Activated CD8-positive, alpha-beta memory T cell treated with anti-CD3 and anti-CD28 coated beads for 1 hour (primary cell): ENCODE data around the gene PER2.
A peak's percentile ranks its signal among the peaks of the same experiment; 100 is the strongest.

Experiments used
- DNase-seq, 2 donors: peaks; one replicate each; pipeline ENCODE4 v3.0.0-alpha.2; 2020; ENCODE audit warnings: low read depth in 1 of 2; ENCODE audit errors: extremely low read depth in 1 of 2

Gene PER2

GRCh38 chr2:238233625-238234024 is 54.8 kb downstream of the PER2 start:
- DNase-seq: no peak

DNA sequence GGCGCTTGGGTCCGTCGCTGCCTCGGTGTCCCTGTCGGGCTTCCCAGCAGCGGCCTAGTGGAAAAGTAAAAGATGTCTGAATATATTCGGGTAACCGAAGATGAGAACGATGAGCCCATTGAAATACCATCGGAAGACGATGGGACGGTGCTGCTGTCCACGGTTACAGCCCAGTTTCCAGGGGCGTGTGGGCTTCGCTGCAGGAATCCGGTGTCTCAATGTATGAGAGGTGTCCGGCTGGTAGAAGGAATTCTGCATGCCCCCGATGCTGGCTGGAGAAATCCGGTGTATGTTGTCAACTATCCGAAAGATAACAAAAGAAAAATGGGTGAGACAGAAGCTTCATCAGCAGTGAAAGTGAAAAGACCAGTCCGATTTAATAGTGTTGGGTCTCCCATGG is 56.6 kb downstream of the PER2 start:
- DNase-seq: no peak

- DNase-seq: peak in 1 of 2 donors; percentile 71
Measured at GRCh38 chr2:238231251-238231793, 57.1 kb downstream of the PER2 start.

DNA sequence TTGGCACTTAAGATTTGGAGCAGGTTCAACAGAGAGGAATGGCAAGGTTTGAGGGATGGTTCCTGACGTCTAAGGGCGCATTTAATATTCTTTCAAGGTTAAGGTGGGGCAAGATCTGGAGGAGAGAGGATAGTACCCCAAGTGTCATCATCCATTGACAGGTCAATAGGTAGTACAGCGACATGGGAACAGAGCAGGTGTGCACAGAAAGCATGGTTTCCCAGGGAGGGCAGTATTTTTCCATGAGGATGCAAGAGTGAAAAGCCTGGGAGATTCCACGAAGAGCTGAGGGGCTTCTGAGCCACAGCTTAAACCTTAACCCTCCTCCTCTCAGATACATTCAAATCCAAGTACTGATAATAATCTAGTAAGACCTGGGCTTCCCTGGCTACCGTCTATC is 57.7 kb downstream of the PER2 start:
- no peak for DNase-seq

DNA sequence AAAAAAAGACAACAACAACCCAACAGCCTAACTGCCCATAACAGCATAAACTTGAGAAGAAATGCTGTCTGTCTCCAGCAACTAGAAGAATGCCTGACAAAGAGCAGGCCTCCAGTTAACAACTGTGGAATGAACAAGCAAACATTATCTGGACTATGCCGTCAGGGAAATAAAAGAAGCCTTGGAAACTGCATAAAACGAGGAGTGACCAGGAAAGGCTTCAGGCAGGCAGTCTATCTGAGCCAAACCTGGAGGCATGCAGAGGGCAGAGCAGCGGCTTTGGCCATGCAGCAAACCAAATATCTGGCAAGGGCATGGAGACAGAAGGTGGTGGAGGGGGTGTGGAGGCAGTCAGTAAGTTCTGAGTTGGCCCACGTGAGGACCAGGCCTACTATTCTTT is 59.7 kb downstream of the PER2 start:
- no peak for DNase-seq

DNA sequence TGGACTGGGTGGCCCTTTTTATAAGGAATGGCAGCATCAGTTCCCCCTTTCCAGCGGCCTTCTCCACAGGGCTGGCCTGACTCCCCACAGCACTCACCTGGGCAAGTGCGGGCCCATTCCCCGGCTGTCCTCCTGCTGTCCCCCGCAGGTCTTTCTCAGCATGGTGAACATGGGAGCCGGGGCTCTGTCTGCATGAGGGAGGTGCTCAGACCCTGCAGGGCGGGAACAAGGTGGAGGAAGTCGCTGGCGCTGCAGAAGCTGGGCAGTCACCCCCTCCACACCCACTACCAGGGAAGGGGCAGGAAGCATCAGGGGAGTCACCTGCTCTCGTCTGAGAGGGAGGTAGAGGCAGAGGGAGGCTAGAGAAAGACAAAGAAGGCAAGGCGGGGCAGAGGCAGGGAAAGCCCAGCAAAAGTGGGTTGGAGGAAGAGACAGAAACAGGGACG is 60.8 kb downstream of the PER2 start:
- no peak for DNase-seq

DNA sequence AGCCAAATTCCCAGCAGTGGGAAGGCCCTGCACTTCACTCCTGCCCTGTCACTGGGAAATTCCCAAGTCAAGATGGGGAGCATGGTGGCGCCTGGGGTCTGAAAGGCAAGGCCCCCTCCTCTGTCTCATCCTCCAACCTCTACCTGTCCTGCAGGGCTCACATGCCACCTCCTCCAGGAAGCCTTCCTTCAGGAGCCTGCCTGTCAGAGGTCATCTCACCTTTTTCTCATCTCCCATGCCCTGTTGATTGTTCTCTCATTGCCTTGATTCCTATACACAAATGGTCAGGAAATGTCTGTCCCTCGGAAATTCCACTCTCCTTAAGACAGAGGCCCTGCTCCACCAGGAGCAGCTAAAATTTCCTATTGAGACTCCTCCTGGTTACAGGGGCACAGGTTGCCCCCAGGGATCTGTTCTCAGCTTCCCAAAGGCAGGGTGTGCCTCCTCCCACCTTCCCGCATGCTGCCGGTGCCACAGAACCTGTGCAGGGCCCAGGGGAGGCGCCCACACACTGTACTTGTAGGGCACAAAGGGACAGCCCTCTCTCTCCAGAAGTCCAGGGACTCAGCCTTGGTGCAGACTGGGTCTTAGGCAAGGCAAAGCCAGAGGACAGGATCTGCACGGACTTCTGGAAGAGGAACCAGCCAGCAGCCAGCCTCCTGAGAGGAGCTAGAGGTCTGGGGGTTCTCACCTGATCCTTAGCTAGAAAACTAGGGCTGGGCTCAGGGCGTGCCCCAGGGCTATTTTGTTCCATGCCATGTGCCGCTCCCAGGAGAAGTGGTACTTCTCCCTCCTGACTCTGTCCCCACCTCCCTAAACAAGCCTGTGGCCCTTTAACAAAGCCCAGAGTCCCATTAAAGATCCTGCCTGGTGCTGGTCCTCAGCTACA is 61.5 kb downstream of the PER2 start:
- no peak for DNase-seq

DNA sequence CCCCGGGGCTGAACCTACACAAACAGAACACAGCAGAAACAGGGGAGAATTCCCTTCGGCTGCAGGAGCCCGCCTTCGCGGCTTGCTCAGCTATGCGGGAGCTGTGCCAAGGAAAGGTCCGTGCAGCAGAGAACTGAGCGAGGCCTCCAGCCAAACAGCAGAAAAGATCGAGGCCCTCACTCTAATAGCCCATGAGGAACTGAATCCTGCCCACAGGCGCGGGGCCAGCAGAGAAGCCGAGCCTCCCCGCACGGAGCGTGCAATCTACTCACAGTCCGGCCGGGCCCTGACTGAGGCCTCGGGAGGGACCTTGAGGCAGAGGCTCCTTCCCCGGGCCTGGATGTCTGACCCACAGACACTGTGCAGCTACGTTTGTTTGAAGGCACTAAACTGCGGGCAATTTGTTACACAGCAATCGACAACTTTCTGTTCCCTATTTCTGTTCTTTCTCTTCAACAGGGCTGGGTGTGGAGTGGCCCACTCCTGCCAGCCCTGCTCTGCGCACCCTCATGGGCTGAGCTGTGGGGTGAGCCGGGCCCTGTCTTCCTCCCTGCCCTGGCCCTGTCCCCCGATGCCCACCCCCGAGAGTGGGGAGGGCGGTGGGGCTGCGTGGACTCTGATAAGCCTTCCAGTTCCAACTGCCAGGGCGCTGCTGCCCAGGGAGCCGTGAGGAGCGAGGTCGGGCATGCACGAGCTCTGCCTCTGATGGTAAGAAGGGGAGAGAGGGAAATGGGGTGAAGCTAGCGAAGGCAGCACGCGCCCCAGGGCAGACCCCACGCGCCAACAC is 62.3 kb downstream of the PER2 start:
- DNase-seq: no peak

GRCh38 chr2:238225121-238225520 is 63.3 kb downstream of the PER2 start:
- no peak for DNase-seq

DNA sequence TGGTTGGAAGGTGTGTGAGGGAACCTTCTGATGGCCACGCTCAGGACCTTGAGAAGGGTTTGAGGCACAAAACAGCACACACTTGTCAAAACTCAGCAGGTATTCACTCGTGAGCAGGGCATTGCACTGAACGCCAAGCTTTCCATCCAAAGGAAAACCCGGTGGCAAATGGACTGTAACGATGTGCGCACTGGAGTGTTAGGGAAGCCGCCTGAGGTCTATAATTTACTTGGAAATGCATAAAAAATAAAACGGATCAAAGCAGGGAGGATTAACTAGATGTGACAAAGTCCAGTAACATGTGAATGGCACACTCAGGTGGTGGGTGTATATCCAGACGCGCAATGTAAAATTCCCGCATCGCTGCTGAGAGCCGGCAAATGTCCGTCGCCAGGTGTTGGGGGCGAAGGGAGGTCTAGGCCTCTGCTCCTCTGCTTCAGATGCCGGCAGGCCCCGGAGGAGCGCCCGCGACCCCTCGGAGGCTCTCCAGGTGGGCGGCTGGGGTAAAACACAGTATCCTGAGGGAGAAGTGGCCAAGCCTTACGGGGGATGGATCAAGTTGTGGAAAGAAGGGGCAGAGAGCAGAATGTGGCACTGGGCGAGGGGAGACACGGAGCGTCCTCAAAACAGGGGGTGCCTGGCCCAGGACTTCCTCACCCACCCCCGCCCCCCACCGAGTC is 63.9 kb downstream of the PER2 start:
- no peak for DNase-seq

DNA sequence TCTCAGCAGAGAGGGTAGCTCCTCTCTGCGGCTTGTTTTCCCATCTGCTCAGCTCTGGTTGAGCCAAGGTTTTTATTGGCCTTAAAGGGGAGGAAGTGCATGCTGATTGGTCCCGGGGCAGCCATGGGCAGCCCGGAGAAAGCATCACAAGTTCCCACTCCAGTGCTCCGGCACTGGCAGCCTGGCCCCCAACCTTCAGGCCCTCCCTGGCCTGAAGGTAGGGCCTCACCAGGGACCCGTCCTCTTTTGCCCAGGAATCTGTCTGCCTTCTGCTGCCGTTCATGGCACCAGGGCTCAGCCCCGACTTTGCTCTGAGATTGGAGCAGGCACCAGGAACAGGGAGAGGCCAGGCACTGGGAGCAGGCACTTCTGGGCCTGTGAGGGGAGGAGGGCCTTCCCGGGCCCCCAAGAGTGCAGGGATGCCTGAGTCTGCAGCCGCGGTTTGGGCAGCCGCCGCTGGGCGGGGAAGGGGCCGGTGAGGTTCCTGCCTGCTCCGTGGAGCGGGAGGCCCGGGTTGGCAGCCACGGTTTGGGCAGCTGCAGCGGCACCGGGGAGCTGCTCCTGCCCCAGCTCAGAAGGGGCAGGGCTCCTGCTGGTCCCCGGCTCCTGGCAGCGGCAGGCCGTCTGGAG is 67.4 kb downstream of the PER2 start:
- DNase-seq: no peak

- no peak for DNase-seq
Measured at GRCh38 chr2:238220274-238220891, 68.0 kb downstream of the PER2 start.

DNA sequence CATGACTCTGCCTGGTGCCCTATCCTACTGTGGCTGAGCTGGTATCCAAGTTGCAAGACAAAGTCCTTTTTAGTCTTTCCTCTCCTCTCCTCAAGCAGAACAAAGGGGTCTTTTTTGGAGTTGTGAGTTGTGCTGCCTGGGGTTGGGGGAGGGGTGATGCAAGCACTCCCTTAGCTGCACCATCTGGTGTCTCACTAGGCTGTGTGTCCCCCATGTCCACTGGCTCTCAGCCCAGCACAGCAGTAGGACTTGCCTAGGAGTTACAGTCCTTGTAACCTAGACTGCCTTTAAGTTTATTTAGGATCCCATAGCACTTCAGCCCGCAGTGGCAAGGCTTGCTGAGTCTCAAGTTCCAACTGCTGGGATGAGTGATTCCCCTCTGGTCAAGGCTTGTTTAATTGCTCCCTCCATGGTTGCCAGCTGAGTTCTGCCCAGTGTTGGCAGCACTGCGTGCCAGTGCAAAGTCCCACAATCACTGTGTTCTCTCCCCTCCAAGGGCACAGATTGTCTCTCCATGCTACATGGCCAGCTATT is 71.7 kb downstream of the PER2 start:
- no peak for DNase-seq

- DNase-seq: no peak
Measured at GRCh38 chr2:238207006-238207405, 81.4 kb downstream of the PER2 start.

- DNase-seq: no peak
Measured at GRCh38 chr2:238203973-238204683, 84.3 kb downstream of the PER2 start.

- peak; percentile 70 to 86 for DNase-seq
Measured at GRCh38 chr2:238203094-238203972, 85.1 kb downstream of the PER2 start, which contains the start of gene ILKAP. TSS of gene ILKAP (minus strand) at chr2:238203695. CDS start at chr2:238203553, 142 bp downstream.

DNA sequence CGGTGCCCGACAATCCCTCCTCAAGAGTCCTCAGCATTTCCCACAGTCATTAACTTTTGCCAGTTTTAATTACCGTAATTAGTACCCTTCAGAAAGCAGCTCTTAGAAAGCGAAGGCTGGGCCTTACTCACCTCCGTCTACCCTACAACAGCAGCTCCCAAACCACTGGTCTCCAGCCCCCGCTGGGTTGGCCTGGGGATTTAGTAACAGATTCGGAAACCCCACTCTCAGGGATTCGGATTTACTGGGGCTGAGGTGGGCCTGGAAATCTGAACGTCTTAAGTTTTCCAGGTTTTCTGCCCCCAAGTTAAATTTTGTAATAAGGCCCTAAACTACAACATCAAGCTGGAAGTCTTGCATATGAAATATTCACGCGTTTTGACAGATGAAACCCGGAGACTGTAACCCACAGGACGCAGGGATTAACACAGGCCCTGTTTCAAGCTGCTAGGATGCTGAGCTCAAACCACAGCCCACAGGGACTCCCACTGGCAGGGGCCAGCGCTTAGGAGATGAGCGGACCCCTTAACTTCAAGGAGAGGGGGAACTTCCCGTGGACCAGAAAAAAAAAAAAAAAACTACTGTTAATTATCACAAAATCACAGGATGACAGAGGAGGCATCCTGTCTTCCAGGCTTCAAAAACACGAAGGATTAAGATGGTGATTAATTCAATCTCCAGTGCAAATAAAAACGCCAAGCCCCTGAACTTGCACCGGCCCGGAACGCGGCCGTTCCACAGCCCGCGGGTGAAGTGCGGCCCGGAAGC is 85.9 kb downstream of the PER2 start:
- DNase-seq: no peak
